Type B pancreatic cell (in vitro differentiated cells): ENCODE measurements around the gene ROR1. TPM values are rescaled to one million over a fixed set of nuclear protein-coding genes. Genes with fewer than 3 reads are reported as not detected.

Experiments used
- DNase-seq: peaks from one replicate; pipeline ENCODE4 v3.0.0; 2021; ENCODE audit warnings: mixed read lengths; ENCODE audit not compliant: unreplicated experiment; ENCODE audit errors: extremely low spot score
- H3K27ac Mint-ChIP-seq: 2 replicates; pipeline ENCODE4 v1.8.0; 2021; ENCODE audit warnings: mild to moderate bottlenecking, mixed read lengths
- H3K27me3 Mint-ChIP-seq: 2 replicates; pipeline ENCODE4 v1.8.0; 2021; ENCODE audit warnings: mixed read lengths
- H3K36me3 Mint-ChIP-seq: 2 replicates; pipeline ENCODE4 v1.8.0; 2021; ENCODE audit warnings: mixed read lengths
- H3K4me1 Mint-ChIP-seq: one replicate; pipeline ENCODE4 v1.8.0; 2021; ENCODE audit warnings: mixed read lengths; ENCODE audit not compliant: unreplicated experiment
- H3K4me3 Mint-ChIP-seq: 2 replicates; pipeline ENCODE4 v1.8.0; 2021; ENCODE audit warnings: mild to moderate bottlenecking, mixed read lengths
- H3K9me3 Mint-ChIP-seq: 2 replicates; pipeline ENCODE4 v1.8.0; 2021; ENCODE audit warnings: mixed read lengths
- total RNA-seq: library from RNA; stranded (reverse); gene quantifications from 2 replicates; pipeline ENCODE4 v1.2.1, GENCODE V29; 2021; ENCODE audit warnings: low replicate concordance
- TF ChIP-seq, protein P1 (sequence below): fragments of 200-600 bp; sonication (generic); conservative IDR thresholded peaks from 2 replicates; pipeline ENCODE4 v1.5.0; 2021; ENCODE audit warnings: antibody characterized with exemption, mild to moderate bottlenecking

ROR1 gene
- total RNA-seq, 1 donor from 2014 or later: 32.0 TPM

DNA sequence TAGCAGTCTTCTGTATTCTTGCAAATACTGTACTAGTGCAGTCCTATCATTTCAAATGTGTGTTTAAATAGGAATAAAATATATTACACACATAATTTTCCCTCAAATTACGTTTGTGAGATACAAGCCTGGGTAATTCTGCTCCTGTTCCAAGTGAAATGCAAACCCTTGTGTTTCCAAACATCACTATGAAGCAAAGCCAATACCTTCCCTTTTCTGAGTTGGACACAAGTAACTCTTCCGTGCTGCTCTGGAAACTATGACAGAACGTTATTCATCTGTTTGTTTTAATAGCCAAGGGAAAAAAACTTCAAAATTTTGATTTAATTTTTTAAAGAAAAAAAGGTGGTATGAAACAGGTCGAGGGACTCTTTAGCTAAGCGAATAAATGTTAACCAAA lies 355.9 kb downstream of the ROR1 start:
- no peaks in the 10 kb centered on the region for H3K9me3 Mint-ChIP-seq
- H3K36me3 Mint-ChIP-seq: peaks cover 6% of the 10 kb centered on the region
- peaks cover 10% of the 10 kb centered on the region for H3K4me1 Mint-ChIP-seq
- peaks cover 3% of the 10 kb centered on the region for H3K27me3 Mint-ChIP-seq
- DNase-seq: no peak
- TF ChIP-seq, protein P1, sequence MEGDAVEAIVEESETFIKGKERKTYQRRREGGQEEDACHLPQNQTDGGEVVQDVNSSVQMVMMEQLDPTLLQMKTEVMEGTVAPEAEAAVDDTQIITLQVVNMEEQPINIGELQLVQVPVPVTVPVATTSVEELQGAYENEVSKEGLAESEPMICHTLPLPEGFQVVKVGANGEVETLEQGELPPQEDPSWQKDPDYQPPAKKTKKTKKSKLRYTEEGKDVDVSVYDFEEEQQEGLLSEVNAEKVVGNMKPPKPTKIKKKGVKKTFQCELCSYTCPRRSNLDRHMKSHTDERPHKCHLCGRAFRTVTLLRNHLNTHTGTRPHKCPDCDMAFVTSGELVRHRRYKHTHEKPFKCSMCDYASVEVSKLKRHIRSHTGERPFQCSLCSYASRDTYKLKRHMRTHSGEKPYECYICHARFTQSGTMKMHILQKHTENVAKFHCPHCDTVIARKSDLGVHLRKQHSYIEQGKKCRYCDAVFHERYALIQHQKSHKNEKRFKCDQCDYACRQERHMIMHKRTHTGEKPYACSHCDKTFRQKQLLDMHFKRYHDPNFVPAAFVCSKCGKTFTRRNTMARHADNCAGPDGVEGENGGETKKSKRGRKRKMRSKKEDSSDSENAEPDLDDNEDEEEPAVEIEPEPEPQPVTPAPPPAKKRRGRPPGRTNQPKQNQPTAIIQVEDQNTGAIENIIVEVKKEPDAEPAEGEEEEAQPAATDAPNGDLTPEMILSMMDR: no peak
- H3K27ac Mint-ChIP-seq: no peak overlapping the region
- no peak overlapping the region for H3K4me3 Mint-ChIP-seq

DNA sequence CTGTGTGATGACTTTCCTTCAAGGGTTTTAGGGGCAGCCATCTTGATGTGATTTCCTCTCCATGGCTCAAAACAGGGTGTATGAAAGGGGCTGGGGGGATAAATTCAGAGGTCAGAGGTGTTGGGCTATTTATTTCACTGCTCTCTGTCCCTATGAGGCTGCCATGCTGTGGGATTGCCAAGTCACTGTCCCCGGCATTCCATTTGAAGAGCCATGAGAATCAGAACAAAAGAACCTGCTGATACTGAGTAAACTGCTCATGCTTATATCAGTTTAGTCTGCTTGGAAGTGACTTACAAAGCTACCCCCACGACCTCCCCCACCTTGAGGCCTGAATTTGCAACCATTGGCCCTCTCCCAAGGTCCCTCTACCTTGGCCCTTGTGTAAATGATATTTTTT lies 357.3 kb downstream of the ROR1 start:
- Mint-ChIP-seq H3K36me3 (peaks cover 6% of the 10 kb centered on the region), H3K27ac (no peak overlapping the region), H3K9me3 (no peaks in the 10 kb centered on the region), H3K27me3 (peaks cover 3% of the 10 kb centered on the region), H3K4me3 (no peak overlapping the region), H3K4me1 (peaks cover 9% of the 10 kb centered on the region)
- TF ChIP-seq, protein P1: no peak
- DNase-seq: no peak

DNA sequence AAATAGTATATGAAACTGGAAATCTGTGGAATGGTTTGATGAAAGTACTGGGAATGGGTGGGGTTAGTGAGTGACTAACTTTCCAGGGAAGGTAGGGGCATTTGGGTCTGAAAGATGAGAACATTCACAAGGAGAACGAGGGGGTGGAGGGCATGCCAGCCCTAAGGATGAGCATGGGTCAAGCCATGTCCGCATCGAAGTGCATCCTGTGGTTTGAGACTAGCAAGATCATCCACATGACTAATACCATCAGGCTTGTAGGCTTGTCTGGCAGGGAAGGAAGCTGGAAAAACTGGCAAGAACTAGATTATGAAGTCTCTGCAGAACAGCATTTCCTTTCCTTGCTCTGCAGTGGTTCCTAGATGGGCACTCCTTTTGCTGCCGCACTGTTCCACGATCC lies 359.2 kb downstream of the ROR1 start:
- TF ChIP-seq, protein P1: no peak
- Mint-ChIP-seq H3K4me1 (peaks cover 19% of the 10 kb centered on the region), H3K4me3 (no peak overlapping the region), H3K9me3 (no peaks in the 10 kb centered on the region), H3K36me3 (peaks cover 14% of the 10 kb centered on the region), H3K27ac (no peak overlapping the region), H3K27me3 (peaks cover 8% of the 10 kb centered on the region)
- DNase-seq: no peak

DNA sequence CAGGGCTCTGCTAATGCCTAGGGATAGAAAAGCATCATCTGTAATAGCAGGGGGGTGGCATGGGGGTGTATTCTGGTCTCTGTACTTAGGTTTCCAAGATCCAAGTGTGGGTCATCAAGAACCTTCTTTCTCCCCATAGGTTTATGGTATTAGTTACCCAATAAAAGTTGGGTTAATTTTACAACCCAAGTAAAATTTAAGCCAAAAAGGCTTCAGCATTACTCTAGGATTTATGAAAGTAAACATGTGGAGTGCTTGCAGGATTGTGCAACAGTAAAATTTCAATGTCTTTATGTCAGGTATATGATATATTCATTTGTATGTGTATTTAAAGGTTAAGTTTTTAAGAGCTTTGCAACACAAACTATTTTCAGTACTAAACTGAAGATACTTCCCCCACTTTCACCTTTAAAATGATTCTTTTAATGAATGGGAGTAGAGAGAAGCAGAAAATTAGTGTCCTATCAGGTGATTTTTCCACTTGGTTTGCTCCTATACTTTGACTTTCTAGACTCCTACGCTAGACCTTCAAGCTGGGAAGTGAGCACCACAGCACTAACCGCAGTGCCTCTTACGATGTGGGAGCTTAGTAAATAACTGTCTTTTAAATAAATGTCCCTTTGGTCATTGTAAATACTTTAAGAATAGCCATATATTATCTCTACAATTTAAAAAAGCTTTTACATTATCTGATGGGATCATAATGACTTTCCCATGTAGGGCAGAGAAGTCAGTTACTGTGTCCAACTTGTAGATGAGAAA lies 361.8 kb downstream of the ROR1 start:
- Mint-ChIP-seq H3K27me3 (peaks cover 8% of the 10 kb centered on the region), H3K36me3 (peaks cover 22% of the 10 kb centered on the region), H3K27ac (no peak overlapping the region), H3K4me1 (peaks cover 23% of the 10 kb centered on the region), H3K4me3 (no peak overlapping the region), H3K9me3 (peaks cover 7% of the 10 kb centered on the region)
- TF ChIP-seq, protein P1: no peak
- no peak for DNase-seq

DNA sequence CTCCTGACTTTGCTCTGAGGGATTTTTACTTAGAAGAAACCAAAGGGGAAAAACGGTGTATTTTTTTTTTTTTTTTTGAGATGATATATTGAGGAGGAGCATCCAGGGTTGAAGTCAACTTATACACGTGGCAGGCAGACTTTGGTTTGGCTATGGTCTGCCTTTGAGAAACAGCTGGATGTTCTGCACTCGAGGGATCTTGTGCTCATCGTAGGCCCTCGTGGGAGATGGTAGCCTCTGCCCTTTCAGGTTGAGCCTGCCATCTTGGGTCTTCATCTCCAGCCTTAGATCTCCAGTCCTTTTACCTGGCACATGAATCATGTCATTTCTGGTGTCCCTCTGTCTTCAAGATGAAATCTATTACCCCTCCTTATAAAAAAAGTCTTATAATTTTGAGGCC lies 362.5 kb downstream of the ROR1 start:
- Mint-ChIP-seq H3K27me3 (peaks cover 8% of the 10 kb centered on the region), H3K4me1 (peaks cover 23% of the 10 kb centered on the region), H3K9me3 (peaks cover 9% of the 10 kb centered on the region), H3K27ac (no peak overlapping the region), H3K4me3 (no peak overlapping the region), H3K36me3 (peaks cover 27% of the 10 kb centered on the region)
- TF ChIP-seq, protein P1: no peak
- DNase-seq: no peak
